ENCODE data around the gene EDC3. TPM values are rescaled to one million over a fixed set of nuclear protein-coding genes. Genes with fewer than 3 reads are reported as not detected.

EDC3 gene
- total RNA-seq, 2 donors from 2014 or later = 50.6 to 52.3 TPM

DNA sequence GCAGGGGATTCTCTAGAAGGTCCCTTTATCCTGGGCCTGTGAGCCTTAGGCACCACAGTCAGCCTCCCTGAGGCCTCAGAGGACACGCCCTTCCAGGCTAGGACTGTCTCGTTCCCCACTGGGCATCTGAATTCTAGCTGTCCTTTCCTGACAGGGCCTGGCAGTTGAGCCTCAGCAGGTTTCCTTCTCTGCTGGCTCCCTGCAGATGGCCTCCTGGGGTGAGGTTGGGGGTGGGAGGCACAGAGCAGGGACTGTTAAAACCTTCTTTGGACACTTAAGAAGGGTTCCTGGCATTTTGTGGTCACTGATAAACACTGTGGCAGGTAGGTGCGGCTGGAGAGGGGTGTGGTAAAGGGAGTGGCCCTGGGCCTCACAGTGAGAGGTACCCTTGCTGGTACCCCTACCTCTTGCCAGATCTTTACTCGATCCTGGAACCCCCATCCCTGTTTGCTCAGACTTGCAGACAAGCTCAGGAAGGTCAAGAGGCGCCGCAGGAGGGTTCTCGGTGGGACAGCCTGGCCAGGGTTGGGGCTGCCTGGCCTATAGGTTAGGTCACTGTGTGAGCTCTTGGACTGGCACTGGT, 71.7 kb downstream of the EDC3 start:
- Mint-ChIP-seq H3K27me3 (ENCODE audit: low read depth) (no peaks in the 10 kb centered on the region), H3K36me3 (ENCODE audit: insufficient read depth in 2 of 2) (peaks cover 14 to 31% of the 10 kb centered on the region in 2 donors), H3K9me3 (no peaks in the 10 kb centered on the region), H3K27ac (no peak overlapping the region), H3K4me1 (ENCODE audit: low read depth) (peaks cover 34% of the 10 kb centered on the region), H3K4me3 (no peak overlapping the region)
- DNase-seq (no peak), ATAC-seq (replicated peaks in 1 of 2) (no peak)

DNA sequence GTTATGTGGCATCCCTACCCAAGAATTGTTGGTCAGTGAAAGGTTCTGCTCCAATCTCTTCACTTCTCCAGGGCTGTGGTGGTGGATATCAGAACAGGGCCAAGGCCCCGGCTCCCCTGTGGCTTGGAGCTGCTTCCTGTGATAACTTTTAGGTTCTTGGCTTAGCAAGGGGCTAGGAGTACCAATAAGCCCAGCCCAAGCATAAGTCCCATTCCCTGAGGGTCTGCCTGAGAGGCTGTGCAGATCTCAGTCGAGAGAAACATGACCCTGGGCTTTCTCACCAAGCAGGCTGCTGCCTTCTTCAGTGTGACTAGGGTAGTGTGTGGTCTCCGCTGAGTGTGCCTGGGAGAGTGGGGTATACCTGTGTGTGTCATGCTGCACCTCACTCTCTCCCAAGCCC, 73.1 kb downstream of the EDC3 start:
- Mint-ChIP-seq H3K36me3 (ENCODE audit: insufficient read depth in 2 of 2) (peaks cover 9 to 34% of the 10 kb centered on the region in 2 donors), H3K27ac (peak overlapping the region; percentile 56), H3K27me3 (ENCODE audit: low read depth) (no peaks in the 10 kb centered on the region), H3K4me3 (no peak overlapping the region), H3K4me1 (ENCODE audit: low read depth) (peaks cover 47% of the 10 kb centered on the region), H3K9me3 (no peaks in the 10 kb centered on the region)
- ATAC-seq (replicated peaks in 1 of 2) = no peak
- no peak for DNase-seq

DNA sequence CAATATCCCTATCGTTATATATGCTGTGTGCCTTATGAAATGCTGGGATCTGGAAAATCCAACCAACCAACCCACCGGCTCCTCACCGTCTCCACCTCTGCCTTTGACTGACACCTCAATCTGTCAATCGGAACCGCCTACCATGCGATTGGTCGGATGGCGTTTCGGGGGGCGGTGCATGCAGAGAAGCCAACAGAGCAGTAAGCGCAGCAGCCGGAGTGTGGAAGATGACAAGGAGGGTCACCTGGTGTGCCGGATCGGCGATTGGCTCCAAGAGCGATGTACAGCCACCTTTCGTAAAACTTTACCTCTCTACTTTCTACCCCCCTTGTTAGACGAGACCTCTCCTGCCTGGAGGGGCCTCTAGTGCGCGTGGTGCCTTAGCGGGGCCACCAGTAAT, 73.9 kb downstream of the EDC3 start:
- DNase-seq (no peak), ATAC-seq (replicated peaks in 1 of 2) (no peak)
- H3K36me3 Mint-ChIP-seq (ENCODE audit: insufficient read depth in 2 of 2) = peaks cover 9 to 36% of the 10 kb centered on the region in 2 donors
- H3K4me1 Mint-ChIP-seq (ENCODE audit: low read depth) = peaks cover 51% of the 10 kb centered on the region
- no peaks in the 10 kb centered on the region for H3K9me3 Mint-ChIP-seq
- H3K27ac Mint-ChIP-seq = no peak overlapping the region
- H3K4me3 Mint-ChIP-seq = no peak overlapping the region
- H3K27me3 Mint-ChIP-seq (ENCODE audit: low read depth) = no peaks in the 10 kb centered on the region

DNA sequence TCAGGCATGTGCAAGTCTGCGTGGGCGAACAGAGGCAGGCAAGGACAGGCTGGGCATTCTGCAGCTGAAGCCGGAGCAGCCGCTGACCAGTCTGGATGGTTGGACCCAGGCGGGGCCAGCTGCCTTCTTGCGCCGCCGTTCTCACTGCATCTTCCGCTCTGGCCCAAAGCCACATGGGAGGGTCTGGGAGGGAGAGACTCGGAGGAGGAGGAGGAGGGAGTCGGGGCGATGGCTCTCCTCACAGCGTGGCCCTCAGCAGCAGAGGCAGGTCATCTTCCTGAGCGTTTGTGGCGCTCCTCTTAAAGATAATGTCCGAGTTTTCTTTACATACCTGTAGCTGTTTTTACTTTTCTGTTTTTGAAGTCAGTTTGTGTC, 74.3 kb downstream of the EDC3 start:
- H3K4me3 Mint-ChIP-seq = no peak overlapping the region
- H3K27ac Mint-ChIP-seq = no peak overlapping the region
- ATAC-seq (replicated peaks in 1 of 2) (no peak), DNase-seq (no peak)
- H3K27me3 Mint-ChIP-seq (ENCODE audit: low read depth) = no peaks in the 10 kb centered on the region
- H3K36me3 Mint-ChIP-seq (ENCODE audit: insufficient read depth in 2 of 2) = peaks cover 10 to 36% of the 10 kb centered on the region in 2 donors
- no peaks in the 10 kb centered on the region for H3K9me3 Mint-ChIP-seq
- H3K4me1 Mint-ChIP-seq (ENCODE audit: low read depth) = peaks cover 51% of the 10 kb centered on the region

DNA sequence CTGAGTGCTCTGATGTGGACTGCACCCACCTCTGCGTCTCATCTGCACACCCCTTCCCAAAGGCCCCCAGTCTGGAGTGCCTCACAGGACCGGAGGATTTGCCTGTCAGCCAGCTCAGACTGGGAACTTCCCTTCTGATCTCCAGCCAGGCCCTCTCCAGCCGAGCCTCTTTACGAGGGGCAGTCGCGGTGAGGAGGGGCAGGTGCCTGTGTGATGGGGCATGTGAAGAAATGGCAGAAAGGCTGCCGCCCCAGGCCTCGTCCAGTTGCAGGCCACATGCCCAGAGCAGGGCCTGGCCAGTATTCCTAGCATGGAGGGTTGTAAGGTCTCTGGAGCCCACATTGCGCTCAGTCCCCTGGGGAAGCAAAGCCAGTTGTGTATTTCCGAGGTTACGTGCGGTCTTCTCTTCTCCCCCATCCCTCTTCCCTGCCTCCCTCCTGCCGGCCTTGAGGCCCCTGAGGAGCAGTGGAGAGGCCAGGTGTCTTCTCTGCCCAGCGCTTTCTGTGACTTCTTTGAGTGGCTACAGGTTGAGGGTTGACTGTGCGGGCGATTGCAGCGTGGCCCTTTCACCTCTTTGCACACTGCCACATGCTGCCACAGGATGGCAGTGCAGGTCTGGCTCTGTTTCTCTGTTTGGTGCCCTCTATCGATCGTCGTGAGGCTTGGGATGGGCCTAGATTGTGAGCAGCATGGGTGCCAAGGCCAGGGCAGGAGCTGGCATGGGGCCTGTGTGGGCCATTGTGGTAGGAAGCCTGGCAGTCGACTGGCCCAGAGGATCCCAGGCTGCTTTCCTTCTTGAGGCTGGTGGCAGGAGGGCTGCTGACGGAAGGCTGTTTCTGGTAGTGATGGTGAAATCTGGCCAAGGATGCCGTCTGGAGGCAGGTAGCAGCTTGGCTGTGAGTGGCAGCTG, 74.9 kb downstream of the EDC3 start:
- no peaks in the 10 kb centered on the region for H3K9me3 Mint-ChIP-seq

DNA sequence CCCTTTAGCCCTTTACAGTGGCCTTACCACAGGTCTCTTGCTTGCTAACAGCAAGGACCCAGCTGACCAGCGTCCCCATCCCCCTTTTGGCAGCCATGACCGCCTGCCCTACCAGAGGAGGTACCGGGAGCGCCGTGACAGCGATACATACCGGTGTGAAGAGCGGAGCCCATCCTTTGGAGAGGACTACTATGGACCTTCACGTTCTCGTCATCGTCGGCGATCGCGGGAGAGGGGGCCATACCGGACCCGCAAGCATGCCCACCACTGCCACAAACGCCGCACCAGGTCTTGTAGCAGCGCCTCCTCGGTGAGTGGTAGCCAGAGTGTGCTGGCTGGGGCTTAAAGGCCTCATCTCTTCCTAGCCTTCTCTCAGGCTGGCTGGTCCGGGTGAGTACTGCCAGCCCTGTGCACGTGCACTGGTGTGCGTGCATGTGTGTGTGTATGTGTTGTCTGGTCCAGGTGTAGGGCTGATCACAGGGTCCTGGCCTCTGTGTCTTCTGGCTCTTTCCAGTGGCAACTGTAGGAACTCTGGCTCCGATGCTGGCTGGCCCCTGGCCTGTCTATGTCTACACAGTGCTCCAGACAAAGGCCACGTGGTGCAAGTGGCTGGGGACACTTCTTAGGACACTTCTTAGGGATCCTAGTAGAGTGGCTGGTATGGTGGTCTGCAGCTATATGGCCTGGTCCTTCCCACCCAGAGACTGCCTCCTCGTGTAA, 75.7 kb downstream of the EDC3 start:
- Mint-ChIP-seq H3K4me3 (no peak overlapping the region), H3K27me3 (ENCODE audit: low read depth) (no peaks in the 10 kb centered on the region), H3K4me1 (ENCODE audit: low read depth) (peaks cover 50% of the 10 kb centered on the region), H3K36me3 (ENCODE audit: insufficient read depth in 2 of 2) (peaks cover 6 to 34% of the 10 kb centered on the region in 2 donors), H3K27ac (no peak overlapping the region), H3K9me3 (no peaks in the 10 kb centered on the region)
- ATAC-seq (replicated peaks in 1 of 2) (no peak), DNase-seq (no peak)

More for the DNA sequence above, 74.9 kb downstream of the EDC3 start:
- peak; percentile 87 to 90 for ATAC-seq (replicated peaks in 1 of 2)
- no peaks in the 10 kb centered on the region for H3K27me3 Mint-ChIP-seq (ENCODE audit: low read depth)
- no peak overlapping the region for H3K4me3 Mint-ChIP-seq
- DNase-seq = peak; percentile 77 to 85
- peak overlapping the region; percentile 43 for H3K27ac Mint-ChIP-seq
- peaks cover 50% of the 10 kb centered on the region for H3K4me1 Mint-ChIP-seq (ENCODE audit: low read depth)
- H3K36me3 Mint-ChIP-seq (ENCODE audit: insufficient read depth in 2 of 2) = peaks cover 8 to 36% of the 10 kb centered on the region in 2 donors

DNA sequence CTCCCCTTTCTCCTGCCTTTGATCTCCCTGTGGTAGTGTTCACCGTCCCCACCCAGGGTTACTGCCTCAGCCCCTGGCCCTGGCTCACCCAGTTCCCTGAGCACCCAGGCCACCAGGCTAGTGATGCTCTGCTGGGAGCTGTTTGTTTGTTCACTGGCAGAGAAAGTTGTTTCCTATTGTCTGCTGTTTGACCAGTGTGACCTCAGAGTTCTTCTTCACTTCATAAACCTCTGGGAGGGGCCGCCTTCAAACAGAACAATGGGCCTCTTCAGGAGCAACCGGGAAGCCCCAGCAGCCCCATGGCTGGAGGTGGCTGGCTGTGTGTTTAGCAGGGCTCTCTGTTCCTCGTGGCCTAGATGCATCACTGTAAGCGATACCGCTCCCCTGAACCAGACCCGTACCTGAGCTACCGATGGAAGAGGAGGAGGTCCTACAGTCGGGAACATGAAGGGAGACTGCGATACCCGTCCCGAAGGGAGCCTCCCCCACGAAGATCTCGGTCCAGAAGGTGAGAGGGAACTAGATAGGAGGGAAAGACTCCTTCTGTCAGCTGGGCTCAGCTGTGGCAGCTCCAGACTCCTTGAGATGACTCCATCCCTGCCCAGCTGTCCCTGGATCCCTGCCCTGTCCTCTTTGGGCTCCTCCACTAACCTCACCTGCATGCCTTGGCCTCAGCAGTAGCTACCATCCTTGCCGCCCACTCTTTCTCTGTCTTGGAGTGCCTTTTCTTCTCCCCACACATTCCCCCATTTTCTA, 76.8 kb downstream of the EDC3 start:
- H3K9me3 Mint-ChIP-seq = no peaks in the 10 kb centered on the region
- no peak overlapping the region for H3K4me3 Mint-ChIP-seq
- H3K4me1 Mint-ChIP-seq (ENCODE audit: low read depth) = peaks cover 50% of the 10 kb centered on the region
- H3K27ac Mint-ChIP-seq = peak overlapping the region; percentile 55
- peaks cover 6 to 29% of the 10 kb centered on the region in 2 donors for H3K36me3 Mint-ChIP-seq (ENCODE audit: insufficient read depth in 2 of 2)
- DNase-seq (no peak), ATAC-seq (replicated peaks in 1 of 2) (no peak)
- no peaks in the 10 kb centered on the region for H3K27me3 Mint-ChIP-seq (ENCODE audit: low read depth)

DNA sequence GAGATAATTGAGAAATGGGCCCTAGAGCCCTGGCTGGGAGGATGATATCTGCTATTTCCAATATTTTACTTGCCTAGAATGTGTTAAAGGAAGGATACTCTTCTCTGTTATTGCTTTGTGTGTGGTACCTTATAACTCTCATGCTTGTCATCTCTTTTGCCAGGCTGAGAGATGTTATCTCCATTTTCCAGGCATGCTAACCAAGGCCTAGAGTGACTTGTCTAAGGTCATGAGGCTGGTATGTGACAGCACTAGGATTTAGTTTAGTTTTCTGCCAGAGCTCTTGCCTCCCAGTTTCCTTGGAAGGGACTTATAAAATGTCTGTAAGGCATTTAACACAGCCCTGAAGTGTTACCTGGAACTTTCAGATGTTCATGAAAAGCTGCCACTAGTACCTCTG, 78.8 kb downstream of the EDC3 start:
- DNase-seq = no peak
- no peaks in the 10 kb centered on the region for H3K9me3 Mint-ChIP-seq
- H3K27me3 Mint-ChIP-seq (ENCODE audit: low read depth) = no peaks in the 10 kb centered on the region
- H3K4me1 Mint-ChIP-seq (ENCODE audit: low read depth) = peaks cover 58% of the 10 kb centered on the region
- H3K27ac Mint-ChIP-seq = peak overlapping the region; percentile 99
- peaks cover 6 to 23% of the 10 kb centered on the region in 2 donors for H3K36me3 Mint-ChIP-seq (ENCODE audit: insufficient read depth in 2 of 2)
- ATAC-seq (replicated peaks in 1 of 2) = no peak
- H3K4me3 Mint-ChIP-seq = peak overlapping the region; percentile 94 to 97

DNA sequence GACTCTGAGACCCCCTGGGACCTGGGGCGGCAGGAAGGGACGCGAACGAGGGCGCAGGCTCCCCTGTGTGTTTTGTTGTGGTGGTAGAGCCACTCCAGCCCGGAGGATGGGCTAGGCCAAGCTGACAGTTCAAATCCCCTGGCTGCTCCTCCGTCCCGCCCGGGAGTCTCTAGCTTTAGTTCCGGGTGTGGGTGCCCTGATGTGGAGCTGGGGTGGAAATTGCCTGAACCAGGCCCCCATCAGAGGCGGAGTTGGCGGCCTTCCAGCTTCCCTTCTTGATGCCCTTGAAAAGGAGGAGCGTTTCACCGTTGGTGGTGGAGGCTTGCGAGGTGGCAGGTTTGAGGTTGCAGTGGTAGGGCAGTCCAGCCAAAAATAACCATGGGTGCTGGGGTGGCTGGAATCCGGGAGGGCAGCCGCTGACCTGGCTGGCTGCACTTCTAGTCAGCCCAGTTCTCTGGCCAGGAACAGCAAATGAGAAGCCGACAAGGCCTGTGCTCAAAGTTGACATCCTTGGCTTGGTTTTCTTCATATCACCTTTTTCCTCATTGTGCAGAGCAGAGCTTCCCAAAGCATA, 79.4 kb downstream of the EDC3 start:
- H3K27ac Mint-ChIP-seq = peak overlapping the region; percentile 99
- H3K36me3 Mint-ChIP-seq (ENCODE audit: insufficient read depth in 2 of 2) = peaks cover 2 to 20% of the 10 kb centered on the region in 2 donors
- no peaks in the 10 kb centered on the region for H3K27me3 Mint-ChIP-seq (ENCODE audit: low read depth)
- DNase-seq = peak; percentile 60 to 63
- peaks cover 58% of the 10 kb centered on the region for H3K4me1 Mint-ChIP-seq (ENCODE audit: low read depth)
- H3K9me3 Mint-ChIP-seq = no peaks in the 10 kb centered on the region
- ATAC-seq (replicated peaks in 1 of 2) = no peak
- H3K4me3 Mint-ChIP-seq = peak overlapping the region; percentile 94 to 97

DNA sequence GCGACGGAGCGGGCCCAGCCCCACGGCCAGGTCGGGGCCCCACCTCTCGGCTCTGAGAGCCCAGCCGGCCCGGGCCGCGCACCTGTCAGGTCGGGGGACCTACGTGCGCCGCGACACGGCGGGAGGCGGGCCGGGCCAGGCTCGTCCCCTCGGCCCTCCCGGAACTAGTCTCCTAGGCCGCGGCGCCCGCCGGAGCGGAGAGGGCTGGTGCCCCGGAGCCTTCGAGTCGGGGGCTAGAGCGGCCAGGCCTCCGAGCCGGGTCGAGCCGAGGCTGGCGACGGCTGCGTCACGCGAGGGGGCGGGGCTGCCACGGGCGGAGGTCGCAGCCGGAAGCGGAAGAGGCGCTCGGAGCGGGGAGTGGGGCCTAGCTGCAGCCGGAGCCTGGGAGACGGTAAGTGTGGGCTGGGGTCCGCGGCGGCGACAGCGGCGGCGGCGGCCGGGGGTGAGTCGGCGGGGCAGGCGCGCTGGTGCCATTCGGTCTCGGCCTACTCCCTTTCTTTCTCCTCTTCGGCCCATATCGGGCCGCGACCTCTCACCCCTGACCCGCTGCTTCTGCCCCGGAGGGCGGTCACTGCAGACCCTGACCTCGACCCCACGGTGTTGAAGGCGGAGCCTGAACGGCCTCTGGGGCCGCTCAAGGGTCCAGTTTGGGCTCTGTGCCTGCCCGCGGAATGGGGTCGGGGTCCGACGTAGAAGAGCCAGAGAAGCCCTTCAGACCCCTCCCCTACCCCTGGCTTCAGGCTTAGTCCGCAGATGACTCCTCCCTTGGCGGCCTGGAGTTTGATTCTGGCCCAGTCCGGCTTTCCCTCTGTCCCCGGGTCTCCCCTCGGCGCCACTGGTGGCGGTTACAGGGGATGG, 80.1 kb downstream of the EDC3 start, which contains the start of gene CLK3:
CLK3 (plus strand) TSS at position 329 of the 858 bp plus-strand sequence. CDS start 3,361 bp downstream, outside the sequence.
- Mint-ChIP-seq H3K4me3 (peak within 1 kb of the TSS; percentile 94 to 97), H3K27me3 (ENCODE audit: low read depth) (no peaks in the 10 kb centered on the region), H3K27ac (peak within 1 kb of the TSS; percentile 99), H3K36me3 (ENCODE audit: insufficient read depth in 2 of 2) (peaks cover 2 to 16% of the 10 kb centered on the region in 2 donors), H3K9me3 (no peaks in the 10 kb centered on the region), H3K4me1 (ENCODE audit: low read depth) (peaks cover 51% of the 10 kb centered on the region)
- DNase-seq = peak; percentile 98 to 99
- peak; percentile 87 to 89 for ATAC-seq (replicated peaks in 1 of 2)

DNA sequence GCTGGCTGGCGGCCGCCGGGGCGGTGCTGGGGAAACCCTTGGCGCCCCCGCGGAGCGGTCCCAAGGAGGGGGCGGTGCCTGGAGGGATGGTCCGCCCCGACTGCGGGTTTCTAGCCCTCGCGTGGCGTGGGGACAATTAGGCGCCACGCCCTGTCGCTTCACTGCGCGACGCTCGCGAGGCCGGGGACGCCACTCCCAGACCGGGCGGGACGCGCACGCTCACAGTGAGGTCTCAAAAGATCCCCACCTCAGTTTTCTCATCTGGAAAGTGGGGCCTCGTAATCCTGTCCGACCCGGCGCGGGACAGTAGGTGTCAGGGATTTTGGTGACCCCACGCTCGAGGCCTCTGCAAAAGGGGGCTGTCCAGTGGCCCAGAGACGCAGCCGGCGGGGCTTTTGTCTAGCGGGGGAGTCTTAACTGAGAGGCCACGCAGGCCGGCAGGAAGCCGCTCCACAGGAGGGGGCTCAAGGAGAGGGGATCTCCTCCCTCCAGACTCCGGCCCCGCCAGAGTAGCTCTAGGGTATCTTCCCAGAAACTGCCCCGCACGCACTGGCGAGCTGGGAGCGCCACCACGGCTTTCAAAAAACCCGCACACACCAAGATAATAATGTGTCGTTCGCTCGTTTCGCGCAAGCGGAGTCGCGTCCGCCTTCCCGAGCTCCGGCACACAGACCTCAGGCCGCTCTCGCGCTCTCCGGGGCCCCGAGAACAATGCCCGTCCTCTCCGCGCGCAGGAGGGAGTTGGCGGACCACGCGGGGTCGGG, 80.9 kb downstream of the EDC3 start:
- DNase-seq (peak; percentile 90 to 93), ATAC-seq (replicated peaks in 1 of 2) (peak; percentile 62 to 64)
- peak overlapping the region; percentile 97 for H3K27ac Mint-ChIP-seq
- H3K4me1 Mint-ChIP-seq (ENCODE audit: low read depth) = peaks cover 43% of the 10 kb centered on the region
- no peaks in the 10 kb centered on the region for H3K27me3 Mint-ChIP-seq (ENCODE audit: low read depth)
- peak overlapping the region; percentile 94 to 97 for H3K4me3 Mint-ChIP-seq
- H3K9me3 Mint-ChIP-seq = no peaks in the 10 kb centered on the region
- H3K36me3 Mint-ChIP-seq (ENCODE audit: insufficient read depth in 2 of 2) = peaks cover 2 to 9% of the 10 kb centered on the region in 2 donors
